Brain microvascular endothelial cell (primary cell): ENCODE results near the gene MYO9A.
"Not testable (repeated sequence)": the region's sequence is repeated elsewhere in the genome, so short reads cannot be mapped to it uniquely, and the experiment has no call there.

Source experiments
- DNase-seq: peaks from one replicate; pipeline ENCODE4 v3.0.0-alpha.2; 2020
- H3K27ac ChIP-seq: fragments of 250-450 bp; sonication (Bioruptor Pico); 2 replicates; pipeline ENCODE4 v1.5.1; 2020; ENCODE audit warnings: mild to moderate bottlenecking, moderate library complexity
- H3K27me3 ChIP-seq: fragments of 250-450 bp; sonication (Bioruptor Pico); replicated peaks from 2 replicates; pipeline ENCODE4 v1.5.1; 2020; ENCODE audit warnings: mild to moderate bottlenecking
- H3K36me3 ChIP-seq: fragments of 250-450 bp; sonication (Bioruptor Pico); replicated peaks from 2 replicates; pipeline ENCODE4 v1.5.1; 2020; ENCODE audit warnings: mild to moderate bottlenecking
- H3K4me3 ChIP-seq: 2 replicates; pipeline ENCODE4 v1.5.1; 2011; ENCODE audit warnings: low read depth, mild to moderate bottlenecking, control low read depth, low read length, moderate library complexity
- in situ Hi-C: cut with HindIII; loops from 2 replicates; pipeline ENCODE4 v1.10.0; 2017; ENCODE audit warnings: low sequenced_read_pairs, low pct_ligation_motif_present
- TF ChIP-seq, protein P1 (sequence below): IDR thresholded peaks from 2 replicates; pipeline ENCODE4 v1.5.1; 2011; ENCODE audit warnings: low read depth, mild to moderate bottlenecking, moderate library complexity, low read length, control low read depth, inconsistent platforms; ENCODE audit errors: missing control alignments

MYO9A gene

GRCh38 chr15:72057548-72058091 is 60.3 kb downstream of the MYO9A start:
- DNase-seq, result no peak
- TF ChIP-seq, protein P1, sequence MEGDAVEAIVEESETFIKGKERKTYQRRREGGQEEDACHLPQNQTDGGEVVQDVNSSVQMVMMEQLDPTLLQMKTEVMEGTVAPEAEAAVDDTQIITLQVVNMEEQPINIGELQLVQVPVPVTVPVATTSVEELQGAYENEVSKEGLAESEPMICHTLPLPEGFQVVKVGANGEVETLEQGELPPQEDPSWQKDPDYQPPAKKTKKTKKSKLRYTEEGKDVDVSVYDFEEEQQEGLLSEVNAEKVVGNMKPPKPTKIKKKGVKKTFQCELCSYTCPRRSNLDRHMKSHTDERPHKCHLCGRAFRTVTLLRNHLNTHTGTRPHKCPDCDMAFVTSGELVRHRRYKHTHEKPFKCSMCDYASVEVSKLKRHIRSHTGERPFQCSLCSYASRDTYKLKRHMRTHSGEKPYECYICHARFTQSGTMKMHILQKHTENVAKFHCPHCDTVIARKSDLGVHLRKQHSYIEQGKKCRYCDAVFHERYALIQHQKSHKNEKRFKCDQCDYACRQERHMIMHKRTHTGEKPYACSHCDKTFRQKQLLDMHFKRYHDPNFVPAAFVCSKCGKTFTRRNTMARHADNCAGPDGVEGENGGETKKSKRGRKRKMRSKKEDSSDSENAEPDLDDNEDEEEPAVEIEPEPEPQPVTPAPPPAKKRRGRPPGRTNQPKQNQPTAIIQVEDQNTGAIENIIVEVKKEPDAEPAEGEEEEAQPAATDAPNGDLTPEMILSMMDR, result no peak
- Histone ChIP-seq H3K4me3 (peak overlapping the region; percentile 3), H3K27me3 (no peaks in the 10 kb centered on the region), H3K36me3 (no peaks in the 10 kb centered on the region), H3K27ac (no peak overlapping the region)
- in situ Hi-C loops, result no loop called here

- H3K27me3 ChIP-seq, H3K27ac ChIP-seq, H3K36me3 ChIP-seq, H3K4me3 ChIP-seq, in situ Hi-C loops, DNase-seq: not testable (repeated sequence)
These were observed 61.7 kb downstream of the MYO9A start for GRCh38 chr15:72056217-72056616.

- H3K36me3 ChIP-seq, H3K4me3 ChIP-seq, H3K27ac ChIP-seq, in situ Hi-C loops, DNase-seq, H3K27me3 ChIP-seq: not testable (repeated sequence)
These were observed 64.7 kb downstream of the MYO9A start for GRCh38 chr15:72053297-72053696.

- TF ChIP-seq, protein P1, result no peak
These were observed 67.2 kb downstream of the MYO9A start for GRCh38 chr15:72050700-72051099.

GRCh38 chr15:72047020-72047419 is 70.9 kb downstream of the MYO9A start:
- Histone ChIP-seq H3K36me3 (no peaks in the 10 kb centered on the region), H3K27ac (no peak overlapping the region), H3K27me3 (no peaks in the 10 kb centered on the region), H3K4me3 (no peak overlapping the region)
- TF ChIP-seq, protein P1, result no peak
- in situ Hi-C loops, result no loop called here
- DNase-seq, result peak; percentile 10

More at GRCh38 chr15:72050700-72051099, 67.2 kb downstream of the MYO9A start:
- Histone ChIP-seq H3K27ac (no peak overlapping the region), H3K36me3 (no peaks in the 10 kb centered on the region), H3K4me3 (no peak overlapping the region), H3K27me3 (no peaks in the 10 kb centered on the region)
- DNase-seq, result no peak
- in situ Hi-C loops, result no loop called here

- TF ChIP-seq, protein P1, result no peak
- no peak for DNase-seq
- no peaks in the 10 kb centered on the region for H3K27me3 ChIP-seq
These were observed 73.0 kb downstream of the MYO9A start for GRCh38 chr15:72044956-72045355.

GRCh38 chr15:72042865-72043264 is 75.1 kb downstream of the MYO9A start:
- in situ Hi-C loops, result no loop called here

More at GRCh38 chr15:72044956-72045355, 73.0 kb downstream of the MYO9A start:
- Histone ChIP-seq H3K4me3 (no peak overlapping the region), H3K36me3 (no peaks in the 10 kb centered on the region), H3K27ac (no peak overlapping the region)
- in situ Hi-C loops, result no loop called here

More at GRCh38 chr15:72042865-72043264, 75.1 kb downstream of the MYO9A start:
- TF ChIP-seq, protein P1, result no peak
- no peaks in the 10 kb centered on the region for H3K27me3 ChIP-seq
- no peak overlapping the region for H3K27ac ChIP-seq
- DNase-seq, result no peak
- H3K4me3 ChIP-seq, result no peak overlapping the region
- no peaks in the 10 kb centered on the region for H3K36me3 ChIP-seq
